Sigmoid colon (tissue), 7 donors: ENCODE results near the gene XPR1. TPM values are rescaled to one million over a fixed set of nuclear protein-coding genes. Genes with fewer than 3 reads are reported as not detected.

Experiments
- DNase-seq: peaks from one replicate; pipeline ENCODE4 v3.0.0-alpha.2; 2019
- H3K27ac ChIP-seq, 4 donors: fragments of 200-600 bp; sonication (generic); one replicate each; pipeline ENCODE4 v1.5.1; 2016 to 2019; ENCODE audit warnings: mild to moderate bottlenecking in 1 of 4
- H3K27me3 ChIP-seq, 3 donors: fragments of 200-600 bp; sonication (generic); one replicate each; pipeline ENCODE4 v1.5.1; 2019; ENCODE audit warnings: mild to moderate bottlenecking in 1 of 3
- H3K36me3 ChIP-seq, 4 donors: fragments of 200-600 bp; sonication (generic); one replicate each; pipeline ENCODE4 v1.5.1; 2016 to 2019
- H3K4me1 ChIP-seq, 4 donors: fragments of 200-600 bp; sonication (generic); one replicate each; pipeline ENCODE4 v1.5.1; 2017 to 2019
- H3K4me3 ChIP-seq, 4 donors: fragments of 200-600 bp; sonication (generic); one replicate each; pipeline ENCODE4 v1.5.1; 2017 to 2019; ENCODE audit warnings: mild to moderate bottlenecking in 2 of 4, moderate library complexity in 1 of 4
- H3K9me3 ChIP-seq, 4 donors: fragments of 200-600 bp in 3 of 4; sonication (generic) in 3 of 4; one replicate each; pipeline versions ENCODE4 v1.5.1 to v1.6.1; 2013 to 2019
- EP300 ChIP-seq, 4 donors: sonication (generic); formaldehyde crosslinking; IDR thresholded peaks; one replicate each; pipeline ENCODE4 v1.6.1; 2017; ENCODE audit warnings: antibody characterized with exemption in 4 of 4
- POLR2A ChIP-seq, 2 donors: fragments of 450-650 bp; IDR thresholded peaks; one replicate each; pipeline ENCODE4 v1.6.1; 2016; ENCODE audit warnings: antibody characterized with exemption in 2 of 2, mild to moderate bottlenecking in 2 of 2, moderate library complexity in 2 of 2
- POLR2AphosphoS5 ChIP-seq, 4 donors: sonication (generic); formaldehyde crosslinking; IDR thresholded peaks; one replicate each; pipeline ENCODE4 v1.6.1; 2017; ENCODE audit warnings: antibody characterized with exemption in 4 of 4
- WGBS, 2 donors: extraction: QIAGEN DNeasy Blood & Tissue Kit; methylation state at CpG; one replicate each; pipeline ENCODE4 v1.1.7; 2013; 5-methylcytosine and 5-hydroxymethylcytosine counted together
- intact Hi-C: fragments of 100-400 bp; cut with DNase I; formaldehyde crosslinking; loops from one replicate; pipeline ENCODE4 v1.15.1; 2023
- polyA plus RNA-seq, 3 donors: library from polyadenylated mRNA; stranded (reverse); fragments of 200-250 nt; gene quantifications; one replicate each; pipeline ENCODE4 v1.2.3, GENCODE V29; 2013
- total RNA-seq, 4 donors: library from RNA; depleted of rRNA; stranded (reverse); fragments of >200 nt; gene quantifications; one replicate each; pipeline ENCODE4 v1.1.0, GENCODE V29; 2016
- TF ChIP-seq, protein P1 (sequence below), 4 experiments: fragments of 450-650 bp in 3 of 4; fragments of 200-600 bp in 1 of 4; IDR thresholded peaks; one replicate each; pipeline ENCODE4 v1.5.1; 2016 to 2019; ENCODE audit warnings: antibody characterized with exemption in 4 of 4, mild to moderate bottlenecking in 3 of 4, moderate library complexity in 2 of 4
- donor health status: healthy with polysubstance abuse.
- donor health status: Bipolar disorder and iron deficiency.
- donor health status: healthy.

The XPR1 gene
- total and polyA plus RNA-seq, 7 donors: 1.8 to 18.8 (median 11.3) TPM

DNA sequence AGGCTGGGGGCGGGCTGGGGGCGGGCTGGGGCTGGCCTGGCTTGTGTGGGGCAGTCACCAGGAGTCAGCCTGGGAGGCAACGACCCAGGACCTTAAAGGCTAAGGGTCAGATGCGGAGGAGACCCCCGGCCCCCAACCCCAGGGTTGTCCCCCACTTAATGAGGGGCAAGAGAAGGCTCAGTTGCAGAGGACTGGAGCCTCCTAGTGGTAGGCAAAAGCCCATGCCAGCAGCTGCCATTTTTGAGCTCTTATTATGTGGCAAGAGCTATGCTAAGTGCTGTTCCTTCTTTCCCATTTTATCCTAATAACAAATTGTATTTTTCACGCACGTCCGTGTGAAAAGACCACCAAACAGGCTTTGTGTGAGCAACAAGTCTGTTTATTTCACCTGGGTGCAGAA, 288.9 kb downstream of the XPR1 start:
- Histone ChIP-seq H3K4me3 (no peak overlapping the region), H3K27ac (no peak overlapping the region), H3K27me3 (no peaks in the 10 kb centered on the region), H3K36me3 (peaks cover 5 to 36% (median 11%) of the 10 kb centered on the region in 4 donors), H3K4me1 (peaks cover 0 to 17% (median 10%) of the 10 kb centered on the region in 4 donors), H3K9me3 (no peaks in the 10 kb centered on the region)
- 87 to 92% methylated on average over 8 of the region's 8 CpGs for WGBS, 2 donors
- intact Hi-C loops: no loop called here
- no peak for DNase-seq
- no peak for TF ChIP-seq POLR2A (IDR thresholded peaks at IDR 0.05)

DNA sequence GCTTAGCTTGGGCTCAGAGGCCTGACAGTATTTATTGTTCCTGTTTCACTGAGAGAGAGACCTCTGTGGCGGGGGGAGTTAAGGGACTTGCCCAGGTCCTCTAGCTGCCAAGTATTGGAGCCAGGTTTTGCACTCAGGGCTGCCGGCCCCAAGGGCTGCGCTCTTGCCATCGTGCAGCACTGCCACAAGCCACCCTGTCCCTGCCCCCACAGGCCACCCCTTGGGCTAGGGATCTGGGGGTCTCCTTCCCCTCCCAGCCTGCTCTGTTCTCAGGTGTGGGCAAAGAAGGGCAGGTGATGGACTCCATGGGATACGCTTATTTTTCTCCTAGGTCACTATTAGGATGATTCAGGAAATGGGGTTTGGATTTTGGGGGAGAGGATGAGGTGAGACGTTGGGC, 289.6 kb downstream of the XPR1 start:
- WGBS, 2 donors: 91% methylated on average over 6 of the region's 6 CpGs
- Histone ChIP-seq H3K9me3 (no peaks in the 10 kb centered on the region), H3K27ac (no peak overlapping the region), H3K27me3 (no peaks in the 10 kb centered on the region), H3K4me1 (peaks cover 0 to 24% (median 17%) of the 10 kb centered on the region in 4 donors), H3K4me3 (no peak overlapping the region), H3K36me3 (peaks cover 5 to 32% (median 10%) of the 10 kb centered on the region in 4 donors)
- TF ChIP-seq POLR2AphosphoS5 (IDR thresholded peaks at IDR 0.05) (no peak), POLR2A (IDR thresholded peaks at IDR 0.05) (no peak), EP300 (IDR thresholded peaks at IDR 0.05) (no peak)
- TF ChIP-seq, protein P1, sequence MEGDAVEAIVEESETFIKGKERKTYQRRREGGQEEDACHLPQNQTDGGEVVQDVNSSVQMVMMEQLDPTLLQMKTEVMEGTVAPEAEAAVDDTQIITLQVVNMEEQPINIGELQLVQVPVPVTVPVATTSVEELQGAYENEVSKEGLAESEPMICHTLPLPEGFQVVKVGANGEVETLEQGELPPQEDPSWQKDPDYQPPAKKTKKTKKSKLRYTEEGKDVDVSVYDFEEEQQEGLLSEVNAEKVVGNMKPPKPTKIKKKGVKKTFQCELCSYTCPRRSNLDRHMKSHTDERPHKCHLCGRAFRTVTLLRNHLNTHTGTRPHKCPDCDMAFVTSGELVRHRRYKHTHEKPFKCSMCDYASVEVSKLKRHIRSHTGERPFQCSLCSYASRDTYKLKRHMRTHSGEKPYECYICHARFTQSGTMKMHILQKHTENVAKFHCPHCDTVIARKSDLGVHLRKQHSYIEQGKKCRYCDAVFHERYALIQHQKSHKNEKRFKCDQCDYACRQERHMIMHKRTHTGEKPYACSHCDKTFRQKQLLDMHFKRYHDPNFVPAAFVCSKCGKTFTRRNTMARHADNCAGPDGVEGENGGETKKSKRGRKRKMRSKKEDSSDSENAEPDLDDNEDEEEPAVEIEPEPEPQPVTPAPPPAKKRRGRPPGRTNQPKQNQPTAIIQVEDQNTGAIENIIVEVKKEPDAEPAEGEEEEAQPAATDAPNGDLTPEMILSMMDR (IDR thresholded peaks at IDR 0.05): no peak
- intact Hi-C loops: no loop called here
- no peak for DNase-seq

DNA sequence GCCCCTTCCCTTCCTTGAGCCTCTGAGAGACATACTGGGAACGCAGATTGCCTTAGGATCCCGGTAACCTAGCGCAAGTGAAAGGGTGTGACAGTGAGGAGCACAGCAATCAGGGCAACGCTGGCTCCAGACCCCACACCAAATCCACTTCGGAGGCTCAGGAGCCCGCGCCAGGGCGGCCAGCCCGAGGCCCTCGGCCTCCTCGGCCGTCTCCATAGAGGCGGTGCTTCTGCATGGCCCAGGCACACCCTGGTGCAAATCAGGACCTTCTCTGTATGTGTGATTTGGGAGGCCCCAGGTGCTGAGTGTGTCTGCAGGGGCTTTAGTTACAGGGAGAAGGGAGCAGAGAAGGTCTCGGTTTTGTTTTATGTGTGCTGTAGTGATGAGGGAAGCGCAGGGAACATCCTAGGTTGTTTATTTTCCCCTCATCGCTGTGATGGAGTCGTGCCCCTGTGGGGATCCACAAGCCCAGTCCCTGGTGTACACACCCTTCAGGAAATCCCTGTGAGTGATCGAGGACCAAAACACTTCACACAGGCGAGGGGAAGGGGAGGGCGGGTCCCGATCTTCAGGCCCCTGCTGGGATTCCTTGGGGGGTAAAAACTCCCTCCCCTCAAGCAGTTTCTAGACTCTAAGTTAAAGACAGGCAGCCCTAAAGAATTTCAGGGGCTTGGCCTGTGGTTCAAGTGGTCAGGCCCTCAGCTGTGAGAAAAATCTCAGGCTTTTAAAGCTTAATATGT, 290.2 kb downstream of the XPR1 start:
- H3K4me3 ChIP-seq: no peak overlapping the region
- DNase-seq: no peak
- H3K4me1 ChIP-seq: peaks cover 0 to 29% (median 24%) of the 10 kb centered on the region in 4 donors
- no peaks in the 10 kb centered on the region for H3K27me3 ChIP-seq
- intact Hi-C loops: no loop called here
- H3K36me3 ChIP-seq: peaks cover 5 to 25% (median 9%) of the 10 kb centered on the region in 4 donors
- H3K27ac ChIP-seq: no peak overlapping the region
- TF ChIP-seq, protein P1 (IDR thresholded peaks at IDR 0.05): no peak
- TF ChIP-seq POLR2A (IDR thresholded peaks at IDR 0.05) (no peak), EP300 (IDR thresholded peaks at IDR 0.05) (no peak), POLR2AphosphoS5 (IDR thresholded peaks at IDR 0.05) (no peak)
- H3K9me3 ChIP-seq: no peaks in the 10 kb centered on the region
- 85 to 86% methylated on average over 21 of the region's 21 CpGs for WGBS, 2 donors

DNA sequence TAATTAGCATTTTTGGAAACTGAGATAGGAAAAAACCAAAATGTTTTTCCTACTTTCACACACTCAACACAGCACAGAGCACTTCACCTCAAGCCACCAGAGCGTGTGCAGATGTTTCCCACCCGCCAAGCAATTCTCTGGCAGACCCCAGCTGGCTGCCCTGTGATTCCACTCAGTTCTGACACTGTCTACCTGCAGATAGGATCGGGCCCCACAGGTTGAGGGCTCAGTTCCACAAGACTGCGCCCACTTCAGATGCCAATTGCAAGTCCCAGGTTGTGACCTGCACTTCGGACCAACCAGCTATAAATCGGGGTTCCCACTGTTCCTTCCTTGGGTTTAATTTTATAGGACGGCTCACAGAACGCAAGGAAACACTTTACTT, 290.8 kb downstream of the XPR1 start:
- no peaks in the 10 kb centered on the region for H3K27me3 ChIP-seq
- no peak overlapping the region for H3K4me3 ChIP-seq
- no peaks in the 10 kb centered on the region for H3K9me3 ChIP-seq
- WGBS, 2 donors: 90 to 91% methylated on average over 8 of the region's 8 CpGs
- TF ChIP-seq POLR2AphosphoS5 (IDR thresholded peaks at IDR 0.05): no peak
- TF ChIP-seq EP300 (IDR thresholded peaks at IDR 0.05): no peak
- no peak for TF ChIP-seq POLR2A (IDR thresholded peaks at IDR 0.05)
- TF ChIP-seq, protein P1 (IDR thresholded peaks at IDR 0.05): no peak
- H3K36me3 ChIP-seq: peaks cover 5 to 19% (median 9%) of the 10 kb centered on the region in 4 donors
- no peak for DNase-seq
- intact Hi-C loops: no loop called here
- no peak overlapping the region for H3K27ac ChIP-seq
- peaks cover 0 to 35% (median 28%) of the 10 kb centered on the region in 4 donors for H3K4me1 ChIP-seq

DNA sequence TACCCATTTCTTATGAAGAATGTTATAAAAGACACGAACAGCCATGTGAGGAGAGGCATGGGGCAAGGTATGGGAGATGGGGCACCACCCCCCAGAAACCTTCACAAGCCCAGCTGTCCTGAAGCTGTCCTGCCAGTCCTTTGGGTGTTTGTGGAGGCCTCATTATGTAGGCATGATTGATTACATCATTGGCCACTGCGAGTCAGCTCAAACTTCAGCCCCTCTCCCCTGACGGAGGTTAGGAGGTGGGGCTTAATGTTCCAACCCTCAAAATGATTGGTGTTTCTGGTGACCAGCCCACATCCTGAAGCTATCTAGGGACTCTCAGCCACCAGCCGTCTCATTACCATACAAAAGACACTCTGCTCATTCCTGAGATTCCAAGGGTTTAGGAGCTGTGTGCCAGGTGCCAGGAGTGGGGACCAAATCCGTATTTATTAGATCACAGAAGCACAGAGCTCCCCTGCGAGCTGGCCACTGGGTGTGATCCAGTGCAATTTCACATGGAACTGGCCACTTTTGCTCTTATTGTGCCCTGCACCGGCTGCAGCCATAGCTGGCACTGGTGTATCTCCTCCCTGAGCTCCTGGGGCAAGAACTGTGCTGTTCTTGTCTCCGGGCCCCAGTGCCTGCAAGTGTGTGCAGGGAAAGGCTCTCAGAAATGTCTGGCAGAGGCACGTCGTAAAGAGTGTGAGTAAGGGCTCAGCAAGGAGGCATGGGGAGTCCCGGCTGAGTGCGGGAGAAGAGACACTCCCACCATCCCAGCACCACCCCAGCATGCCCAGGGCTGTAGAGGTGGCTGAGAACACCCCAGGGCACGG, 291.4 kb downstream of the XPR1 start:
- H3K27ac ChIP-seq: peak overlapping the region in 1 of 4 donors; percentile 48
- TF ChIP-seq, protein P1 (IDR thresholded peaks at IDR 0.05): no peak
- TF ChIP-seq EP300 (IDR thresholded peaks at IDR 0.05) (no peak), POLR2AphosphoS5 (IDR thresholded peaks at IDR 0.05) (no peak), POLR2A (IDR thresholded peaks at IDR 0.05) (no peak)
- intact Hi-C loops: no loop called here
- no peaks in the 10 kb centered on the region for H3K9me3 ChIP-seq
- H3K4me3 ChIP-seq: no peak overlapping the region
- H3K36me3 ChIP-seq: peaks cover 3 to 13% (median 4%) of the 10 kb centered on the region in 4 donors
- H3K27me3 ChIP-seq: no peaks in the 10 kb centered on the region
- peaks cover 0 to 41% (median 34%) of the 10 kb centered on the region in 4 donors for H3K4me1 ChIP-seq
- 61 to 75% methylated on average over 13 of the region's 13 CpGs for WGBS, 2 donors
- DNase-seq: no peak
